H1 (cell line): ENCODE results near the gene PPP1R10. TPM values are rescaled to one million over a fixed set of nuclear protein-coding genes. Genes with fewer than 3 reads are reported as not detected.

ENCODE experiments used
- CTCF ChIA-PET: fragments of 300-600 bp; sonication (Branson Sonifier 250); formaldehyde crosslinking; loops from one replicate; lab custom pipeline; 2021; ENCODE audit not compliant: partially characterized antibody; lab: Charles Lee
- POLR2A ChIA-PET: fragments of 300-600 bp; sonication (Branson Sonifier 250); formaldehyde crosslinking; loops from one replicate; lab custom pipeline; 2021; ENCODE audit warnings: inconsistent platforms; ENCODE audit not compliant: partially characterized antibody; lab: Charles Lee
- DNase-seq, 2 experiments: peaks; one replicate each; pipeline versions ENCODE4 v3.0.0 to v3.0.0-alpha.2; 2010 to 2022; ENCODE audit warnings: low spot score in 2 of 2, low read depth in 1 of 2, mixed read lengths in 1 of 2
- FAIRE-seq: peaks from 2 replicates; lab custom pipeline; 2011; peaks lifted over from hg19 to GRCh38; lab: Jason Lieb, UNC
- H2AFZ ChIP-seq: 2 replicates; pipeline ENCODE4 v1.8.1; 2012; ENCODE audit warnings: low read length, inconsistent platforms
- H2AK5ac ChIP-seq: 2 replicates; pipeline ENCODE4 v1.6.1; 2013; ENCODE audit warnings: low read depth, low read length
- H2BK120ac ChIP-seq: replicated peaks from 2 replicates; pipeline ENCODE3; 2013; ENCODE audit warnings: low read depth, low read length, inconsistent platforms
- H2BK12ac ChIP-seq: 2 replicates; pipeline ENCODE4 v1.6.1; 2013; ENCODE audit warnings: low read depth, low read length
- H2BK15ac ChIP-seq: 2 replicates; pipeline ENCODE4 v1.6.1; 2013; ENCODE audit warnings: low read length
- H2BK20ac ChIP-seq: 2 replicates; pipeline ENCODE4 v1.6.1; 2013; ENCODE audit warnings: low read length
- H2BK5ac ChIP-seq: 2 replicates; pipeline ENCODE4 v1.6.1; 2013; ENCODE audit warnings: low read depth, low read length
- H3K14ac ChIP-seq: 2 replicates; pipeline ENCODE4 v1.6.1; 2013; ENCODE audit warnings: inconsistent platforms; ENCODE audit not compliant: insufficient read length
- H3K18ac ChIP-seq: 2 replicates; pipeline ENCODE4 v1.6.1; 2013; ENCODE audit warnings: low read length; ENCODE audit errors: extremely low read depth
- H3K23ac ChIP-seq: 2 replicates; pipeline ENCODE4 v1.6.1; 2013; ENCODE audit warnings: inconsistent platforms; ENCODE audit not compliant: insufficient read length
- H3K23me2 ChIP-seq: 2 replicates; pipeline ENCODE4 v1.6.1; 2013; ENCODE audit warnings: low read depth, low read length
- H3K27ac ChIP-seq: 2 replicates; pipeline ENCODE4 v1.6.1; 2011; ENCODE audit warnings: low read depth, low read length, inconsistent platforms
- H3K27me3 ChIP-seq, 4 experiments: replicated peaks in 1 of 4; 1 replicate in 1 of 4; 2 replicates in 3 of 4; pipeline versions ENCODE4 v1.6.1 to v1.8.1; 2011 to 2013; ENCODE audit warnings: low read length in 3 of 4, mild to moderate bottlenecking in 3 of 4, inconsistent platforms in 2 of 4, mixed read lengths in 2 of 4, moderate library complexity in 1 of 4; ENCODE audit not compliant: control insufficient read depth in 3 of 4, insufficient read depth in 3 of 4; ENCODE audit errors: extremely low read depth in 1 of 4
- H3K36me3 ChIP-seq, 4 experiments: 2 replicates each; pipeline versions ENCODE4 v1.6.1 to v1.8.1; 2011 to 2013; ENCODE audit warnings: mild to moderate bottlenecking in 4 of 4, low read length in 3 of 4, moderate library complexity in 2 of 4, control low read depth in 1 of 4, inconsistent platforms in 1 of 4; ENCODE audit not compliant: insufficient read depth in 4 of 4, control insufficient read depth in 2 of 4
- H3K4ac ChIP-seq: replicated peaks from 2 replicates; pipeline ENCODE3; 2013; ENCODE audit warnings: low read length, low read depth, mixed read lengths, inconsistent platforms; ENCODE audit not compliant: insufficient read length
- H3K4me1 ChIP-seq, 4 experiments: replicated peaks in 1 of 4; 1 replicate in 1 of 4; 2 replicates in 3 of 4; pipeline versions ENCODE4 v1.6.1 to v1.8.1; 2011 to 2013; ENCODE audit warnings: low read length in 3 of 4, inconsistent platforms in 2 of 4, mixed read lengths in 1 of 4; ENCODE audit not compliant: insufficient read depth in 4 of 4, control insufficient read depth in 3 of 4
- H3K4me2 ChIP-seq, 2 experiments: 2 replicates each; pipeline versions ENCODE4 v1.6.1 to v1.8.1; 2011 to 2013; ENCODE audit warnings: low read depth in 2 of 2, low read length in 2 of 2, control low read depth in 1 of 2, inconsistent platforms in 1 of 2, mild to moderate bottlenecking in 1 of 2; ENCODE audit not compliant: insufficient read depth in 1 of 2
- H3K4me3 ChIP-seq, 4 experiments: fragments of 200-600, 300-600 bp in 1 of 4; sonication (generic), shearing (Covaris generic), sonication (Bioruptor Twin) in 1 of 4; 2 replicates each; pipeline versions ENCODE4 v1.5.1 to v1.8.1; 2011 to 2016; ENCODE audit warnings: low read length in 4 of 4, low read depth in 3 of 4, control low read depth in 2 of 4, inconsistent platforms in 2 of 4, mild to moderate bottlenecking in 2 of 4, mixed read lengths in 1 of 4, moderate library complexity in 1 of 4; ENCODE audit not compliant: insufficient read depth in 2 of 4; ENCODE audit errors: extremely low read depth in 1 of 4
- H3K56ac ChIP-seq: replicated peaks from 2 replicates; pipeline ENCODE3; 2013; ENCODE audit warnings: low read depth, mild to moderate bottlenecking, mixed read lengths, low read length, inconsistent platforms; ENCODE audit not compliant: insufficient read length
- H3K79me1 ChIP-seq: 2 replicates; pipeline ENCODE4 v1.6.1; 2013; ENCODE audit warnings: low read depth, low read length, control low read depth
- H3K79me2 ChIP-seq, 2 experiments: 2 replicates each; pipeline versions ENCODE4 v1.6.1 to v1.8.1; 2012 to 2013; ENCODE audit warnings: low read length in 2 of 2, mild to moderate bottlenecking in 2 of 2, inconsistent platforms in 1 of 2; ENCODE audit not compliant: insufficient read depth in 2 of 2, control insufficient read depth in 1 of 2
- H3K9ac ChIP-seq, 4 experiments: replicated peaks in 1 of 4; 1 replicate in 1 of 4; 2 replicates in 3 of 4; pipeline versions ENCODE4 v1.6.1 to v1.8.1; 2011 to 2013; ENCODE audit warnings: low read depth in 3 of 4, low read length in 3 of 4, control low read depth in 2 of 4, mild to moderate bottlenecking in 2 of 4, moderate library complexity in 2 of 4, inconsistent platforms in 1 of 4; ENCODE audit errors: extremely low read depth in 1 of 4
- H3K9me3 ChIP-seq, 2 experiments: 2 replicates each; pipeline versions ENCODE4 v1.6.1 to v1.8.1; 2012 to 2013; ENCODE audit warnings: mild to moderate bottlenecking in 2 of 2, moderate library complexity in 2 of 2, control low read depth in 1 of 2, inconsistent platforms in 1 of 2, low read depth in 1 of 2, low read length in 1 of 2, mixed read lengths in 1 of 2; ENCODE audit not compliant: insufficient read depth in 2 of 2
- H4K20me1 ChIP-seq, 2 experiments: replicated peaks in 1 of 2; 2 replicates each; pipeline versions ENCODE3 to v1.8.1; 2011 to 2013; ENCODE audit warnings: inconsistent platforms in 2 of 2, low read length in 2 of 2, mild to moderate bottlenecking in 1 of 2; ENCODE audit not compliant: insufficient read depth in 2 of 2, control insufficient read depth in 1 of 2
- H4K5ac ChIP-seq: 2 replicates; pipeline ENCODE4 v1.6.1; 2013; ENCODE audit warnings: low read length, low read depth, mixed read lengths, inconsistent platforms; ENCODE audit not compliant: insufficient read length
- H4K8ac ChIP-seq: 2 replicates; pipeline ENCODE4 v1.8.0; 2013; ENCODE audit warnings: mild to moderate bottlenecking, moderate library complexity, low read length, inconsistent platforms; ENCODE audit not compliant: insufficient read depth; ENCODE audit errors: extremely low read depth
- H4K91ac ChIP-seq: replicated peaks from 2 replicates; pipeline ENCODE3; 2013; ENCODE audit warnings: low read length, mixed read lengths, inconsistent platforms; ENCODE audit not compliant: insufficient read length
- CHD2 ChIP-seq: IDR thresholded peaks from 2 replicates; pipeline ENCODE4 v1.6.1; 2012; ENCODE audit warnings: low read length, improper control_type of control experiment
- CREB1 ChIP-seq: IDR thresholded peaks from 2 replicates; pipeline ENCODE4 v1.6.1; 2012; ENCODE audit warnings: inconsistent platforms
- HDAC6 ChIP-seq: IDR thresholded peaks from one replicate; pipeline ENCODE4 v1.7.1; 2012; ENCODE audit warnings: low read depth, mild to moderate bottlenecking, inconsistent platforms, low read length, moderate library complexity
- PHF8 ChIP-seq: fragments of 200-600 bp; sonication (generic); conservative IDR thresholded peaks from 2 replicates; pipeline ENCODE4 v1.7.1; 2012; ENCODE audit warnings: low read depth, mild to moderate bottlenecking, inconsistent platforms, low read length, moderate library complexity
- SRF ChIP-seq: IDR thresholded peaks from 2 replicates; pipeline ENCODE4 v1.6.1; 2011; ENCODE audit warnings: mild to moderate bottlenecking, low read depth, low read length, moderate library complexity
- TBP ChIP-seq: IDR thresholded peaks from 2 replicates; pipeline ENCODE4 v1.6.1; 2011; ENCODE audit warnings: low read depth, low read length, improper control_type of control experiment
- WGBS, 2 experiments: shearing (Covaris generic) in 1 of 2; methylation state at CpG; one replicate each; pipeline versions ENCODE4 v1.1.6 to v1.1.7; 2013 to 2015; ENCODE audit warnings: low lambda C conversion rate in 2 of 2, mixed read lengths in 2 of 2, inconsistent platforms in 1 of 2, low coverage in 1 of 2, missing lambda C conversion rate in 1 of 2; ENCODE audit not compliant: insufficient replicate concordance in 2 of 2, insufficient coverage in 1 of 2, insufficient read length in 1 of 2; ENCODE audit errors: extremely low coverage in 1 of 2, missing lambda C conversion rate in 1 of 2; 5-methylcytosine and 5-hydroxymethylcytosine counted together
- polyA plus RNA-seq, 7 experiments: library from polyadenylated mRNA; depleted of rRNA in 3 of 7; stranded (reverse) in 5 of 7; unstranded in 2 of 7; fragments of >200 nt in 5 of 7; fragments of 200-250 nt in 2 of 7; gene quantifications; 1 replicate in 5 of 7; 2 replicates in 1 of 7; 4 replicates in 1 of 7; pipeline versions ENCODE4 v1.2.1 to v1.2.3, GENCODE V29; 2011 to 2013; ENCODE audit warnings: missing spikeins in 2 of 7, mixed read lengths in 2 of 7
- total RNA-seq: library from RNA; stranded (reverse); fragmentation: NEBNext Ultra II Directional; extraction: Animal tissue kit (Norgen Biotek cat#: 25700); gene quantifications from 2 replicates; pipeline ENCODE4 v1.2.1, GENCODE V29; 2021
- TF ChIP-seq, protein P1 (sequence below): IDR thresholded peaks from 2 replicates; pipeline ENCODE4 v1.6.1; 2012; ENCODE audit warnings: low read length, inconsistent platforms
- TF ChIP-seq, protein P2 (sequence below): IDR thresholded peaks from 2 replicates; pipeline ENCODE4 v1.6.1; 2011; ENCODE audit warnings: low read length, improper control_type of control experiment

PPP1R10 gene
- total and polyA plus RNA-seq, 2 of the 8 experiments (the other 6 are each of a cell fraction or from before 2014, with no cell fraction given): 23.9 to 89.1 TPM

DNA sequence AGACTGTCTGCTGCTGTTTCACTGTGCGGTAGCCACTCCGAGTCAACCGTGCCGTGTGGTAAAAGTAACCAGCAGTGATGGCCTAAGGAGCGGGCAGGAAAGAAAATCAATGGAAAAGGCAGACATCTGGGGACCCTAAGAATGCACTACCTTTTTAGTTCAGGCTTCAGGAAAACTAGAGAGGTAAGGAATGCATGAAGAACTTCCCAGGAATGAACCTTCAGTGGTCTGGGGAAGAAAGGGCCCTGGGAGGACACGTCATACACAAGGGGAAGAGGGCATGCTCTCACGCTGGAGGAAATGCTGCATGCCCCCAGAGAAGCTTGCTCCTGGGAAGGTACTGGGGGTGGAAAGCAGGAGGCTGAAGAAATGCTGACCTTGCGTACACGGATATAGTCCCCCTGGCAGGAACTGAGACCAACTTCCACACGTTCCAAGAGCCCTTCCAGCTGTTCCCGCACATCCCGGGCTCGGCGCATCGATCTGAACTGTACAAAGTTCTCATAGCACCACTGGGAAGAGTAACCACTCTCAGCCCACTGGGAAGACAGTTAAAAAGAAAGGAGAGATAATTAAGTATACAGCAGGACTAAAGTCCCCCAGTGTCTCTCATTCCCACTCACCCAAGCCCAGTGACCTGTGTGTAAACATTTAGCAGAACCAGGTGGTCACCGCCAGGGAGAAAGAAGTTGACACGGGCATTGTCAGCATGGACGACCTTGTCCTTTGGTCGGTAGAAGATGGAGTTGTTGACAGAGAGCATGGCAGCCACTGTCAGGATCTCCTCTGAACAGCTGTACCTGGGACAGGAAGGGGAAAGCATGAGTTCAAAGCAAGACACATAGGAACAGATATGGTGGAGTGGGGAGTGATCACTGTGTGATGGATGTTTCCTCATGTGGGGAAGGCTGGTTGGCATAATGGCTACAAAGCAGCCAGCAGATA lies 38.0 kb upstream of the PPP1R10 start:
- ChIA-PET CTCF (interaction anchor here (0.9 to 2.0 kb wide), 4 partner anchors 10 to 15 kb away, joined by 3 to 10 read pairs (median 5); no protein-coding TSS in a partner anchor), POLR2A (interaction anchor here (1.2 to 8.1 kb wide), 7 partner anchors 9 to 65 kb away, joined by 3 to 50 read pairs (median 4); partner anchors contain the start of genes DHX16, MDC1 and TUBB)
- no peak overlapping the region for H3K23ac ChIP-seq
- H3K79me2 ChIP-seq: no peaks in the 10 kb centered on the region
- H2BK120ac ChIP-seq: no peak overlapping the region
- 94% methylated on average over 19 of the region's 19 CpGs; no CpG with 5 or more reads in 1 of the 2 experiments for WGBS, 2 experiments
- no peak overlapping the region for H4K91ac ChIP-seq
- H2AK5ac ChIP-seq: no peak overlapping the region
- no peak overlapping the region for H3K27ac ChIP-seq
- H3K4me2 ChIP-seq: no peak overlapping the region
- H3K4me3 ChIP-seq: no peak overlapping the region
- no peak overlapping the region for H3K56ac ChIP-seq
- H2BK5ac ChIP-seq: no peak overlapping the region
- H4K8ac ChIP-seq: no peak overlapping the region; the same call in 1 of the 2 replicates
- H2BK15ac ChIP-seq: no peak overlapping the region
- H3K9ac ChIP-seq: no peak overlapping the region
- peaks cover 15 to 73% (median 60%) of the 10 kb centered on the region in 4 experiments for H3K36me3 ChIP-seq
- no peak overlapping the region for H3K14ac ChIP-seq
- no peaks in the 10 kb centered on the region for H3K27me3 ChIP-seq
- no peak overlapping the region for H3K18ac ChIP-seq
- H3K9me3 ChIP-seq: no peaks in the 10 kb centered on the region
- H4K5ac ChIP-seq: no peak overlapping the region
- no peak overlapping the region for H3K4ac ChIP-seq
- no peak overlapping the region for H2AFZ ChIP-seq
- no peak for FAIRE-seq
- no peak overlapping the region for H2BK20ac ChIP-seq
- H2BK12ac ChIP-seq: no peak overlapping the region
- no peaks in the 10 kb centered on the region for H3K4me1 ChIP-seq
- DNase-seq: no peak
- H4K20me1 ChIP-seq: peaks cover 3 to 6% of the 10 kb centered on the region in 2 experiments
- no peaks in the 10 kb centered on the region for H3K79me1 ChIP-seq
- H3K23me2 ChIP-seq: no peaks in the 10 kb centered on the region
- TF ChIP-seq, protein P1, sequence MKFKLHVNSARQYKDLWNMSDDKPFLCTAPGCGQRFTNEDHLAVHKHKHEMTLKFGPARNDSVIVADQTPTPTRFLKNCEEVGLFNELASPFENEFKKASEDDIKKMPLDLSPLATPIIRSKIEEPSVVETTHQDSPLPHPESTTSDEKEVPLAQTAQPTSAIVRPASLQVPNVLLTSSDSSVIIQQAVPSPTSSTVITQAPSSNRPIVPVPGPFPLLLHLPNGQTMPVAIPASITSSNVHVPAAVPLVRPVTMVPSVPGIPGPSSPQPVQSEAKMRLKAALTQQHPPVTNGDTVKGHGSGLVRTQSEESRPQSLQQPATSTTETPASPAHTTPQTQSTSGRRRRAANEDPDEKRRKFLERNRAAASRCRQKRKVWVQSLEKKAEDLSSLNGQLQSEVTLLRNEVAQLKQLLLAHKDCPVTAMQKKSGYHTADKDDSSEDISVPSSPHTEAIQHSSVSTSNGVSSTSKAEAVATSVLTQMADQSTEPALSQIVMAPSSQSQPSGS: no peak
- TF ChIP-seq HDAC6: no peak
- no peak for TF ChIP-seq TBP
- no peak for TF ChIP-seq CREB1
- no peak for TF ChIP-seq PHF8
- no peak for TF ChIP-seq SRF
- TF ChIP-seq, protein P2, sequence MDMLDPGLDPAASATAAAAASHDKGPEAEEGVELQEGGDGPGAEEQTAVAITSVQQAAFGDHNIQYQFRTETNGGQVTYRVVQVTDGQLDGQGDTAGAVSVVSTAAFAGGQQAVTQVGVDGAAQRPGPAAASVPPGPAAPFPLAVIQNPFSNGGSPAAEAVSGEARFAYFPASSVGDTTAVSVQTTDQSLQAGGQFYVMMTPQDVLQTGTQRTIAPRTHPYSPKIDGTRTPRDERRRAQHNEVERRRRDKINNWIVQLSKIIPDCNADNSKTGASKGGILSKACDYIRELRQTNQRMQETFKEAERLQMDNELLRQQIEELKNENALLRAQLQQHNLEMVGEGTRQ: no peak
- TF ChIP-seq CHD2: no peak
